HEK293 (cell line): ENCODE results near the gene FAIM.
"Not testable (repeated sequence)": the region's sequence is repeated elsewhere in the genome, so short reads cannot be mapped to it uniquely, and the experiment has no call there.

ENCODE experiments used
- CTCF ChIA-PET: fragments of 350-600 bp; formaldehyde crosslinking; extraction: SDS; loops from one replicate; lab custom pipeline; 2021; ENCODE audit warnings: antibody characterized with exemption; lab: Yijun Ruan, JAX
- POLR2A ChIA-PET: fragments of 300-600 bp; formaldehyde crosslinking; extraction: SDS; loops from one replicate; lab custom pipeline; 2020; ENCODE audit warnings: antibody characterized with exemption, inconsistent platforms; lab: Yijun Ruan, JAX
- H3K27ac ChIP-seq: fragments of 200-500 bp; sonication (Bioruptor generic); 2 replicates; pipeline ENCODE4 v1.5.1; 2014; ENCODE audit warnings: low read depth, low read length, control low read depth, inconsistent platforms; ENCODE audit errors: extremely low read depth
- H3K36me3 ChIP-seq, 2 experiments: fragments of 200-500 bp in 1 of 2; sonication (Bioruptor generic) in 1 of 2; 1 replicate in 1 of 2; 2 replicates in 1 of 2; pipeline ENCODE4 v1.5.1; 2014 to 2017; ENCODE audit warnings: inconsistent platforms in 2 of 2, low read length in 2 of 2; ENCODE audit not compliant: control insufficient read depth in 2 of 2, insufficient read depth in 1 of 2
- H3K4me1 ChIP-seq: fragments of 200-500 bp; sonication (Bioruptor generic); 2 replicates; pipeline ENCODE4 v1.5.1; 2014; ENCODE audit warnings: mild to moderate bottlenecking, low read length, inconsistent platforms; ENCODE audit not compliant: control insufficient read depth, insufficient read depth
- H3K4me3 ChIP-seq: 2 replicates; pipeline ENCODE4 v1.5.1; 2011; ENCODE audit warnings: low read depth, mild to moderate bottlenecking, control low read depth, low read length, moderate library complexity
- H3K9me3 ChIP-seq: fragments of 200-500 bp; sonication (Bioruptor generic); 2 replicates; pipeline ENCODE4 v1.5.1; 2014; ENCODE audit warnings: low read depth, low read length, inconsistent platforms; ENCODE audit not compliant: control insufficient read depth, insufficient read depth
- GLIS1 ChIP-seq: fragments of 450-650 bp; formaldehyde crosslinking; IDR thresholded peaks from 2 replicates; pipeline ENCODE4 v1.5.1; 2016; ENCODE audit warnings: missing biosample characterization, missing genetic modification characterization
- OSR2 ChIP-seq: fragments of 450-650 bp; formaldehyde crosslinking; IDR thresholded peaks from 2 replicates; pipeline ENCODE4 v1.5.1; 2016; ENCODE audit warnings: missing biosample characterization, missing genetic modification characterization
- PRDM10 ChIP-seq: fragments of 450-650 bp; formaldehyde crosslinking; IDR thresholded peaks from 2 replicates; pipeline ENCODE4 v1.5.1; 2016; ENCODE audit warnings: missing biosample characterization, missing genetic modification characterization
- RBAK ChIP-seq: fragments of 450-650 bp; formaldehyde crosslinking; IDR thresholded peaks from 2 replicates; pipeline ENCODE4 v1.5.1; 2016; ENCODE audit warnings: missing biosample characterization, missing genetic modification characterization
- WT1 ChIP-seq: fragments of 450-650 bp; formaldehyde crosslinking; IDR thresholded peaks from 2 replicates; pipeline ENCODE4 v1.5.1; 2016; ENCODE audit warnings: missing biosample characterization, missing genetic modification characterization
- ZBTB44 ChIP-seq: fragments of 450-650 bp; IDR thresholded peaks from 2 replicates; pipeline ENCODE4 v1.5.1; 2018; ENCODE audit warnings: missing biosample characterization, mild to moderate bottlenecking, missing genetic modification characterization
- ZBTB7A ChIP-seq: fragments of 450-650 bp; formaldehyde crosslinking; IDR thresholded peaks from 2 replicates; pipeline ENCODE4 v1.5.1; 2016; ENCODE audit warnings: low read depth, missing biosample characterization, missing genetic modification characterization
- ZEB2 ChIP-seq: fragments of 450-650 bp; formaldehyde crosslinking; IDR thresholded peaks from 2 replicates; pipeline ENCODE4 v1.5.1; 2016; ENCODE audit warnings: missing biosample characterization, missing genetic modification characterization
- ZNF146 ChIP-seq: fragments of 450-650 bp; formaldehyde crosslinking; IDR thresholded peaks from 2 replicates; pipeline ENCODE4 v1.5.1; 2016; ENCODE audit warnings: missing biosample characterization, missing genetic modification characterization
- ZNF19 ChIP-seq: fragments of 450-650 bp; formaldehyde crosslinking; IDR thresholded peaks from 2 replicates; pipeline ENCODE4; 2016; ENCODE audit warnings: missing biosample characterization, missing genetic modification characterization, low read depth
- ZNF223 ChIP-seq: fragments of 450-650 bp; formaldehyde crosslinking; IDR thresholded peaks from 2 replicates; pipeline ENCODE4 v1.5.1; 2016; ENCODE audit warnings: missing biosample characterization, missing genetic modification characterization
- ZNF248 ChIP-seq: fragments of 450-650 bp; formaldehyde crosslinking; IDR thresholded peaks from 2 replicates; pipeline ENCODE4 v1.5.1; 2017; ENCODE audit warnings: missing biosample characterization, missing genetic modification characterization
- ZNF335 ChIP-seq: fragments of 450-650 bp; formaldehyde crosslinking; conservative IDR thresholded peaks from 2 replicates; pipeline ENCODE4 v1.5.1; 2016; ENCODE audit warnings: missing biosample characterization, missing genetic modification characterization
- ZNF366 ChIP-seq: fragments of 450-650 bp; formaldehyde crosslinking; conservative IDR thresholded peaks from 2 replicates; pipeline ENCODE4 v1.5.1; 2016; ENCODE audit warnings: missing biosample characterization, missing genetic modification characterization
- ZNF394 ChIP-seq: fragments of 450-650 bp; formaldehyde crosslinking; IDR thresholded peaks from 2 replicates; pipeline ENCODE4 v1.5.1; 2016; ENCODE audit warnings: missing biosample characterization, missing genetic modification characterization, mild to moderate bottlenecking, moderate library complexity, borderline replicate concordance
- ZNF423 ChIP-seq: fragments of 450-650 bp; formaldehyde crosslinking; IDR thresholded peaks from 2 replicates; pipeline ENCODE4 v1.5.1; 2016; ENCODE audit warnings: missing biosample characterization, missing genetic modification characterization
- ZNF529 ChIP-seq: fragments of 450-650 bp; formaldehyde crosslinking; IDR thresholded peaks from 2 replicates; pipeline ENCODE4 v1.5.1; 2017; ENCODE audit warnings: missing genetic modification characterization, missing biosample characterization; ENCODE audit not compliant: insufficient replicate concordance
- ZNF560 ChIP-seq: fragments of 450-650 bp; formaldehyde crosslinking; IDR thresholded peaks from 2 replicates; pipeline ENCODE4 v1.5.1; 2017; ENCODE audit warnings: missing biosample characterization, missing genetic modification characterization, borderline replicate concordance
- ZNF561 ChIP-seq: fragments of 450-650 bp; IDR thresholded peaks from 2 replicates; pipeline ENCODE4 v1.5.1; 2018; ENCODE audit warnings: missing biosample characterization, missing genetic modification characterization, borderline replicate concordance
- ZNF624 ChIP-seq: fragments of 450-650 bp; formaldehyde crosslinking; IDR thresholded peaks from 2 replicates; pipeline ENCODE4 v1.5.1; 2017; ENCODE audit warnings: missing biosample characterization, missing genetic modification characterization
- ZNF707 ChIP-seq: fragments of 450-650 bp; formaldehyde crosslinking; IDR thresholded peaks from 2 replicates; pipeline ENCODE4 v1.5.1; 2016; ENCODE audit warnings: missing biosample characterization, missing genetic modification characterization
- ZSCAN4 ChIP-seq: fragments of 450-650 bp; formaldehyde crosslinking; IDR thresholded peaks from 2 replicates; pipeline ENCODE4 v1.5.1; 2017; ENCODE audit warnings: missing biosample characterization, missing genetic modification characterization
- TF ChIP-seq, protein P1 (sequence below): fragments of 450-650 bp; formaldehyde crosslinking; IDR thresholded peaks from 2 replicates; pipeline ENCODE4 v1.5.1; 2016; ENCODE audit warnings: missing biosample characterization, missing genetic modification characterization, low read depth
- TF ChIP-seq, protein P2 (sequence below): fragments of 450-650 bp; formaldehyde crosslinking; IDR thresholded peaks from 2 replicates; pipeline ENCODE4 v1.5.1; 2016; ENCODE audit warnings: missing biosample characterization, missing genetic modification characterization

FAIM gene

GRCh38 chr3:138566293-138566692 is 42.3 kb upstream of the FAIM start:
- POLR2A ChIA-PET, H3K36me3 ChIP-seq, H3K9me3 ChIP-seq, H3K4me1 ChIP-seq, H3K27ac ChIP-seq, H3K4me3 ChIP-seq: not testable (repeated sequence)
- TF ChIP-seq ZNF146 (tag by site-specific recombination): peak; percentile 90
- CTCF ChIA-PET: interaction anchor here (1.2 kb wide), 1 partner anchor 13 kb away, joined by 4 read pairs; no protein-coding TSS in a partner anchor

DNA sequence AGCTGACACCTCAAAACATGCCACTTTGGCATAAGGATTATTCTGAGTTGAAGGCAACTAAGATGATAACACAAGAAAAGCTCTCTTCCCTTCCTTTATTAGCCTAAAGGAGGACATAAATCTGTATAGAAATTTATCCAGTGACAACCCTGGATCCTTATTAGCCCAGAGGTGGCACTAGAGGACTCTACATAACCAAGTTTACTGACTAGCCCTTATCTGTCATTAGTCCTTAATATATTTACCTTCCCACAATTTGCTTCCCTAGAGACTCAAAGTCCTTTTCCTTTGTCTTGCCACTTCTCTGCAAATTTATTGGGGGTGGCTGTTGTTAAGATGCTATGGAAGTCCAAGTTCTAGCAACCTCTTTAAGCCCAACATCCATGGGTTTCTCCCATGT is 41.2 kb upstream of the FAIM start:
- H3K9me3 ChIP-seq: no peaks in the 10 kb centered on the region
- no peak overlapping the region for H3K27ac ChIP-seq
- no peaks in the 10 kb centered on the region for H3K4me1 ChIP-seq
- ChIA-PET CTCF (interaction anchor here (1.2 to 1.6 kb wide), 2 partner anchors 14 to 89 kb away, joined by 3 to 4 read pairs; no protein-coding TSS in a partner anchor), POLR2A (no interaction called here)
- TF ChIP-seq ZNF366 (tag by site-specific recombination) (no peak), ZNF529 (tag by site-specific recombination) (no peak), ZNF335 (no peak), ZNF248 (tag by site-specific recombination) (no peak), ZNF707 (tag by site-specific recombination) (no peak), PRDM10 (tag by site-specific recombination) (no peak), ZNF394 (tag by site-specific recombination) (no peak), ZNF423 (tag by site-specific recombination) (no peak), OSR2 (no peak), ZNF560 (no peak), WT1 (no peak), ZNF19 (tag by site-specific recombination) (no peak), ZNF624 (no peak)
- H3K36me3 ChIP-seq: peaks cover 0 to 3% of the 10 kb centered on the region in 2 experiments; a peak in 1 of 3 replicates
- no peak overlapping the region for H3K4me3 ChIP-seq

DNA sequence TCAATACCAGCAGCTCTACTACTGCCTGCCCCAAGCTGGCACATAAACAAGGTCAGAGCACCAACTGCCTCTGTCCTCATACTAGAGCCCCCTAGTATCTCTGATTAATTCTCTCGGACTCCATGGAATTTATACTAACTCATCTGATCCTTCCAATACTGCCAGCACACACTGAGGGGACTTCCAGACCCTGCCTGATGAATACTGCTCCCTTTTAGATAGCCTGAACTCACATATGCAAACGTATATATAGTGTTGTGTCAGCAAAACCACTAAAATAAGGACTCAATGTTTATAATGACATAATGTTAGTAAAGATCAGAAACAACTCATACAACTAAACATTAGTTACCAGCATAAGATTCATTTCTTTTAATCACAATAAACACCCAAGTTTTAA is 39.5 kb upstream of the FAIM start:
- Histone ChIP-seq H3K36me3 (peaks cover 0 to 3% of the 10 kb centered on the region in 2 experiments; a peak in 1 of 3 replicates), H3K4me1 (no peaks in the 10 kb centered on the region), H3K27ac (no peak overlapping the region), H3K9me3 (no peaks in the 10 kb centered on the region), H3K4me3 (no peak overlapping the region)
- CTCF ChIA-PET: no interaction called here
- POLR2A ChIA-PET: no interaction called here
- TF ChIP-seq RBAK (tag by site-specific recombination) (no peak), ZNF223 (tag by site-specific recombination) (no peak), ZEB2 (tag by site-specific recombination) (no peak), ZBTB7A (tag by site-specific recombination) (no peak), ZNF561 (tag by site-specific recombination) (no peak), ZSCAN4 (tag by site-specific recombination) (no peak), ZBTB44 (no peak), GLIS1 (tag by site-specific recombination) (no peak), ZNF707 (tag by site-specific recombination) (no peak)
- TF ChIP-seq, protein P1, sequence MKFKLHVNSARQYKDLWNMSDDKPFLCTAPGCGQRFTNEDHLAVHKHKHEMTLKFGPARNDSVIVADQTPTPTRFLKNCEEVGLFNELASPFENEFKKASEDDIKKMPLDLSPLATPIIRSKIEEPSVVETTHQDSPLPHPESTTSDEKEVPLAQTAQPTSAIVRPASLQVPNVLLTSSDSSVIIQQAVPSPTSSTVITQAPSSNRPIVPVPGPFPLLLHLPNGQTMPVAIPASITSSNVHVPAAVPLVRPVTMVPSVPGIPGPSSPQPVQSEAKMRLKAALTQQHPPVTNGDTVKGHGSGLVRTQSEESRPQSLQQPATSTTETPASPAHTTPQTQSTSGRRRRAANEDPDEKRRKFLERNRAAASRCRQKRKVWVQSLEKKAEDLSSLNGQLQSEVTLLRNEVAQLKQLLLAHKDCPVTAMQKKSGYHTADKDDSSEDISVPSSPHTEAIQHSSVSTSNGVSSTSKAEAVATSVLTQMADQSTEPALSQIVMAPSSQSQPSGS: no peak
- TF ChIP-seq, protein P2, sequence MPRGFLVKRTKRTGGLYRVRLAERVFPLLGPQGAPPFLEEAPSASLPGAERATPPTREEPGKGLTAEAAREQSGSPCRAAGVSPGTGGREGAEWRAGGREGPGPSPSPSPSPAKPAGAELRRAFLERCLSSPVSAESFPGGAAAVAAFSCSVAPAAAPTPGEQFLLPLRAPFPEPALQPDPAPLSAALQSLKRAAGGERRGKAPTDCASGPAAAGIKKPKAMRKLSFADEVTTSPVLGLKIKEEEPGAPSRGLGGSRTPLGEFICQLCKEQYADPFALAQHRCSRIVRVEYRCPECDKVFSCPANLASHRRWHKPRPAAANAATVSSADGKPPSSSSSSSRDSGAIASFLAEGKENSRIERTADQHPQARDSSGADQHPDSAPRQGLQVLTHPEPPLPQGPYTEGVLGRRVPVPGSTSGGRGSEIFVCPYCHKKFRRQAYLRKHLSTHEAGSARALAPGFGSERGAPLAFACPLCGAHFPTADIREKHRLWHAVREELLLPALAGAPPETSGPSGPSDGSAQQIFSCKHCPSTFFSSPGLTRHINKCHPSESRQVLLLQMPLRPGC (tag by site-specific recombination): no peak
